Progenitor cell of endocrine pancreas (in vitro differentiated cells): ENCODE measurements around the gene KDM3B. TPM values are rescaled to one million over a fixed set of nuclear protein-coding genes. Genes with fewer than 3 reads are reported as not detected.
"Not testable (repeated sequence)": the region's sequence is repeated elsewhere in the genome, so short reads cannot be mapped to it uniquely, and the experiment has no call there.

Experiments
- DNase-seq: peaks from one replicate; pipeline ENCODE4 v3.0.0; 2021; ENCODE audit warnings: low spot score; ENCODE audit not compliant: unreplicated experiment
- H3K27ac Mint-ChIP-seq: 2 replicates; pipeline ENCODE4 v1.8.0; 2021; ENCODE audit warnings: mild to moderate bottlenecking, moderate library complexity, mixed read lengths
- H3K27me3 Mint-ChIP-seq: 2 replicates; pipeline ENCODE4 v1.8.0; 2021; ENCODE audit warnings: mixed read lengths
- H3K36me3 Mint-ChIP-seq: 2 replicates; pipeline ENCODE4 v1.8.0; 2022; ENCODE audit warnings: mixed read lengths; ENCODE audit not compliant: insufficient read depth
- H3K4me1 Mint-ChIP-seq: 2 replicates; pipeline ENCODE4 v1.8.0; 2021; ENCODE audit warnings: low read depth, mixed read lengths
- H3K4me3 Mint-ChIP-seq: 2 replicates; pipeline ENCODE4 v1.8.0; 2021; ENCODE audit warnings: low read depth, mild to moderate bottlenecking, moderate library complexity, mixed read lengths
- H3K9me3 Mint-ChIP-seq: 2 replicates; pipeline ENCODE4 v1.8.0; 2021; ENCODE audit warnings: low read depth, mixed read lengths
- CTCF ChIP-seq: fragments of 200-600 bp; sonication (generic); IDR thresholded peaks from one replicate; pipeline ENCODE4 v1.5.0; 2021; ENCODE audit warnings: antibody characterized with exemption, mild to moderate bottlenecking; ENCODE audit not compliant: unreplicated experiment
- total RNA-seq: library from RNA; stranded (reverse); gene quantifications from 2 replicates; pipeline ENCODE4 v1.2.1, GENCODE V29; 2021

KDM3B gene
- total RNA-seq, 1 donor from 2014 or later: 126 TPM

GRCh38 chr5:138372653-138373052 is 20.2 kb downstream of the KDM3B start:
- Mint-ChIP-seq H3K4me1 (peaks cover 3% of the 10 kb centered on the region), H3K27ac (peak overlapping the region; percentile 67), H3K4me3 (no peak overlapping the region), H3K27me3 (no peaks in the 10 kb centered on the region), H3K36me3 (peaks cover 9% of the 10 kb centered on the region), H3K9me3 (no peaks in the 10 kb centered on the region)
- no peak for DNase-seq
- TF ChIP-seq CTCF: no peak

GRCh38 chr5:138382347-138382746 is 29.9 kb downstream of the KDM3B start:
- no peak overlapping the region for H3K27ac Mint-ChIP-seq
- peaks cover 2% of the 10 kb centered on the region for H3K4me1 Mint-ChIP-seq
- no peak overlapping the region for H3K4me3 Mint-ChIP-seq
- H3K27me3 Mint-ChIP-seq: no peaks in the 10 kb centered on the region
- TF ChIP-seq CTCF: no peak
- no peak for DNase-seq
- no peaks in the 10 kb centered on the region for H3K9me3 Mint-ChIP-seq
- peaks cover 27% of the 10 kb centered on the region for H3K36me3 Mint-ChIP-seq

GRCh38 chr5:138385660-138386059 is 33.2 kb downstream of the KDM3B start:
- Mint-ChIP-seq H3K36me3 (peaks cover 22% of the 10 kb centered on the region), H3K27ac (peak overlapping the region; percentile 65)
- no peak for TF ChIP-seq CTCF

GRCh38 chr5:138386290-138386689 is 33.8 kb downstream of the KDM3B start:
- Mint-ChIP-seq H3K4me1 (peaks cover 2% of the 10 kb centered on the region), H3K27me3 (no peaks in the 10 kb centered on the region), H3K27ac (no peak overlapping the region), H3K4me3 (no peak overlapping the region), H3K9me3 (no peaks in the 10 kb centered on the region), H3K36me3 (peaks cover 22% of the 10 kb centered on the region)
- DNase-seq: no peak
- TF ChIP-seq CTCF: no peak

More at GRCh38 chr5:138385660-138386059, 33.2 kb downstream of the KDM3B start:
- peaks cover 2% of the 10 kb centered on the region for H3K4me1 Mint-ChIP-seq
- no peaks in the 10 kb centered on the region for H3K9me3 Mint-ChIP-seq
- H3K27me3 Mint-ChIP-seq: no peaks in the 10 kb centered on the region
- no peak for DNase-seq
- no peak overlapping the region for H3K4me3 Mint-ChIP-seq

- H3K9me3 Mint-ChIP-seq: no peaks in the 10 kb centered on the region
- no peak for DNase-seq
- peaks cover 2% of the 10 kb centered on the region for H3K4me1 Mint-ChIP-seq
- H3K4me3 Mint-ChIP-seq: no peak overlapping the region
- peaks cover 16% of the 10 kb centered on the region for H3K36me3 Mint-ChIP-seq
- H3K27me3 Mint-ChIP-seq: no peaks in the 10 kb centered on the region
- TF ChIP-seq CTCF: no peak
- H3K27ac Mint-ChIP-seq: no peak overlapping the region
Observed at GRCh38 chr5:138389332-138389731, 36.8 kb downstream of the KDM3B start.

GRCh38 chr5:138389911-138390310 is 37.4 kb downstream of the KDM3B start:
- not testable (repeated sequence) for H3K27me3 Mint-ChIP-seq, H3K27ac Mint-ChIP-seq, H3K4me3 Mint-ChIP-seq, DNase-seq, H3K9me3 Mint-ChIP-seq, H3K4me1 Mint-ChIP-seq
- peaks cover 21% of the 10 kb centered on the region for H3K36me3 Mint-ChIP-seq
